Fibroblast of lung (primary cell): Measurements from ENCODE around the gene SRSF7. TPM values are rescaled to one million over a fixed set of nuclear protein-coding genes. Genes with fewer than 3 reads are reported as not detected.

Experiments used
- DNase-seq, 2 donors: peaks; one replicate each; pipeline versions ENCODE4 v3.0.0 to v3.0.0-alpha.2; 2010; ENCODE audit warnings: low read depth in 2 of 2
- H2AFZ ChIP-seq: 2 replicates; pipeline ENCODE4 v1.5.1; 2012; ENCODE audit warnings: low read length, control low read depth, inconsistent platforms
- H3K27ac ChIP-seq: 2 replicates; pipeline ENCODE4 v1.5.1; 2011; ENCODE audit warnings: low read length, control low read depth; ENCODE audit not compliant: insufficient read depth
- H3K27me3 ChIP-seq: 2 replicates; pipeline ENCODE4 v1.5.1; 2011; ENCODE audit warnings: mild to moderate bottlenecking, low read length; ENCODE audit not compliant: control insufficient read depth, insufficient read depth
- H3K36me3 ChIP-seq: 2 replicates; pipeline ENCODE4 v1.5.1; 2011; ENCODE audit warnings: low read length; ENCODE audit not compliant: control insufficient read depth, insufficient read depth
- H3K4me1 ChIP-seq: 2 replicates; pipeline ENCODE4 v1.5.1; 2011; ENCODE audit warnings: low read length; ENCODE audit not compliant: control insufficient read depth, insufficient read depth; ENCODE audit errors: extremely low read depth
- H3K4me2 ChIP-seq: 2 replicates; pipeline ENCODE4 v1.5.1; 2011; ENCODE audit warnings: low read length, control low read depth; ENCODE audit not compliant: insufficient read depth; ENCODE audit errors: extremely low read depth
- H3K4me3 ChIP-seq, 4 experiments: fragments of 200-600 bp in 1 of 4; sonication (generic) in 1 of 4; replicated peaks in 1 of 4; 2 replicates each; pipeline ENCODE4 v1.5.1; 2011 to 2016; ENCODE audit warnings: low read length in 4 of 4, low read depth in 3 of 4, mild to moderate bottlenecking in 3 of 4, control low read depth in 2 of 4, inconsistent platforms in 1 of 4, mixed read lengths in 1 of 4; ENCODE audit not compliant: insufficient read depth in 1 of 4; ENCODE audit errors: control extremely low read depth in 1 of 4
- H3K79me2 ChIP-seq: 2 replicates; pipeline ENCODE4 v1.5.1; 2012; ENCODE audit warnings: mild to moderate bottlenecking, low read length, inconsistent platforms; ENCODE audit not compliant: control insufficient read depth, insufficient read depth
- H3K9ac ChIP-seq: 2 replicates; pipeline ENCODE4 v1.5.1; 2011; ENCODE audit warnings: mild to moderate bottlenecking, low read length, control low read depth; ENCODE audit not compliant: insufficient read depth
- H3K9me3 ChIP-seq: 2 replicates; pipeline ENCODE4 v1.5.1; 2012; ENCODE audit warnings: low read depth, low read length; ENCODE audit not compliant: control insufficient read depth, insufficient read depth
- H4K20me1 ChIP-seq: 2 replicates; pipeline ENCODE4 v1.5.1; 2011; ENCODE audit warnings: low read length; ENCODE audit not compliant: control insufficient read depth, insufficient read depth; ENCODE audit errors: extremely low read depth
- CTCF ChIP-seq, 2 donors: IDR thresholded peaks in 1 of 2; conservative IDR thresholded peaks in 1 of 2; 1 replicate in 1 of 2; 2 replicates in 1 of 2; pipeline ENCODE4 v1.5.1; 2011 to 2012; ENCODE audit warnings: low read length in 2 of 2, control low read depth in 1 of 2, inconsistent platforms in 1 of 2, low read depth in 1 of 2, mild to moderate bottlenecking in 1 of 2
- EZH2 ChIP-seq: IDR thresholded peaks from 2 replicates; pipeline ENCODE4 v1.5.1; 2012; ENCODE audit warnings: low read length, control low read depth, mild to moderate bottlenecking; ENCODE audit errors: missing control alignments
- polyA plus RNA-seq, 2 donors: library from polyadenylated mRNA; depleted of rRNA in 1 of 2; stranded (reverse) in 1 of 2; unstranded in 1 of 2; fragments of >200 nt; gene quantifications; 2 replicates each; pipeline ENCODE4 v1.2.1, GENCODE V29; 2011 to 2012; ENCODE audit warnings: missing spikeins in 1 of 2
- total RNA-seq: library from RNA; depleted of rRNA; stranded (reverse); fragments of >200 nt; gene quantifications from 2 replicates; pipeline ENCODE4 v1.2.1, GENCODE V29; 2014

SRSF7 gene
- total and polyA plus RNA-seq, 2 donors (not counting 1 experiment from before 2014, with no cell fraction given) = 118 to 193 TPM

GRCh38 chr2:38743672-38744398 is 7.3 kb downstream of the SRSF7 start:
- no peak overlapping the region for H3K27ac ChIP-seq
- no peak overlapping the region for H2AFZ ChIP-seq
- no peak for DNase-seq
- no peak overlapping the region for H3K4me2 ChIP-seq
- TF ChIP-seq CTCF (conservative IDR thresholded peaks at IDR 0.05 in 1 of 2, IDR thresholded peaks at IDR 0.05 in 1 of 2; ENCODE audit: low read depth in 1 of 2, low read length in 2 of 2) (no peak), EZH2 (no peak)
- no peaks in the 10 kb centered on the region for H3K9me3 ChIP-seq
- peaks cover 16% of the 10 kb centered on the region for H3K36me3 ChIP-seq
- H4K20me1 ChIP-seq = no peaks in the 10 kb centered on the region
- peaks cover 2% of the 10 kb centered on the region for H3K4me1 ChIP-seq
- no peak overlapping the region for H3K4me3 ChIP-seq
- peaks cover 54% of the 10 kb centered on the region for H3K79me2 ChIP-seq
- H3K9ac ChIP-seq = no peak overlapping the region
- no peaks in the 10 kb centered on the region for H3K27me3 ChIP-seq

GRCh38 chr2:38742797-38743559 is 8.2 kb downstream of the SRSF7 start:
- no peak overlapping the region for H3K4me2 ChIP-seq
- no peaks in the 10 kb centered on the region for H3K27me3 ChIP-seq
- H2AFZ ChIP-seq = no peak overlapping the region
- H3K36me3 ChIP-seq = peaks cover 15% of the 10 kb centered on the region
- no peak for DNase-seq
- peaks cover 45% of the 10 kb centered on the region for H3K79me2 ChIP-seq
- no peaks in the 10 kb centered on the region for H3K9me3 ChIP-seq
- peaks cover 2% of the 10 kb centered on the region for H3K4me1 ChIP-seq
- no peak overlapping the region for H3K27ac ChIP-seq
- H3K4me3 ChIP-seq = no peak overlapping the region
- no peaks in the 10 kb centered on the region for H4K20me1 ChIP-seq
- H3K9ac ChIP-seq = no peak overlapping the region
- TF ChIP-seq CTCF (conservative IDR thresholded peaks at IDR 0.05 in 1 of 2, IDR thresholded peaks at IDR 0.05 in 1 of 2; ENCODE audit: low read depth in 1 of 2, low read length in 2 of 2) (no peak), EZH2 (no peak)

DNA sequence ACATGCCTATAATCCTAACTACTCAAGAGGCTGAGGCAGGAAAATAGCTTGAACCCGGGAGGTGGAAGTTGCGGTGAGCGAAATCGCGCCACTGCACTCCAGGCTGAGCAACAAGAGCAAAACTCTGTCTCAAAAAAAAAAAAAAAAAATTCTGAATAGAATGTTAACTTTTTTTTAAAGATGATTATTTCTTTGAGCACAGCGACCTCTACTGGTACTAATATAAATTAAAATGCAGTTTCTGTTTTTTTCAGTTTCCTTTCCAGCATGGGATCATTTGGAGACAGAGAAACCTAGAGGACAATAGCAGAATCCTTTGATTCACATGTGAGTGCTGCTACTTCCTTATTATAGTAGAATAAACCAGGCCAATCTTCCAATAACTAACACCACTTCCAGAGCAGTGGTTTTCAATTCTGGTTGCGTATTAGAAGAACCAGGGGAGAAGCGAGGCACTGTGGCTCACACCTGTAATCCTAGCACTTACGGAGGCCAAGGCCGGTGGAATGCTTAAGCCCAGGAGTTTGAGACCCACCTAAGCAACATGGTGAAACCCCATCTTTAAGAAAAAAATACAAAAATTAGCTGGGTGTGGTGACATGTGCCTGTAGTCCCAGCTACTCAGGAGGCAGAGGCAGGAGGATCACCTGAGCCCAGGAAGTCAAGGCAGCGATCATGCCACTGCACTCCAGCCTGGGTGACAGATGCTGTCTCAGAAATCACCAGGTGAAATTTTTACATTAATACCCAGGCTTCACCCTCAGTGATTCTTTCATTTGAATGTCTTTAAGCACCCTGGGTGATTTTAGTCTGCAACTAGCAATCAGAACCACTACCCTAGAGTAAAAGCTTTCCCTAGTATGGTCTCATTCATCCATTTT is 10.1 kb downstream of the SRSF7 start:
- peak; percentile 24 to 61 for DNase-seq
- Histone ChIP-seq H3K79me2 (peaks cover 26% of the 10 kb centered on the region), H3K27ac (no peak overlapping the region)

More for the DNA sequence above, 10.1 kb downstream of the SRSF7 start:
- H3K9me3 ChIP-seq = no peaks in the 10 kb centered on the region
- H3K36me3 ChIP-seq = peaks cover 14% of the 10 kb centered on the region
- no peaks in the 10 kb centered on the region for H4K20me1 ChIP-seq
- H3K9ac ChIP-seq = no peak overlapping the region
- H3K4me2 ChIP-seq = no peak overlapping the region
- no peak overlapping the region for H3K4me3 ChIP-seq
- no peaks in the 10 kb centered on the region for H3K27me3 ChIP-seq
- peak in 1 of 2 donors; percentile 24 for TF ChIP-seq CTCF (conservative IDR thresholded peaks at IDR 0.05 in 1 of 2, IDR thresholded peaks at IDR 0.05 in 1 of 2; ENCODE audit: low read depth in 1 of 2, low read length in 2 of 2)
- no peak for TF ChIP-seq EZH2
- peaks cover 2% of the 10 kb centered on the region for H3K4me1 ChIP-seq
- H2AFZ ChIP-seq = no peak overlapping the region
